ENCODE measurements around the gene CCNA2. TPM values are rescaled to one million over a fixed set of nuclear protein-coding genes. Genes with fewer than 3 reads are reported as not detected.
A peak's percentile ranks its signal among the peaks of the same experiment; 100 is the strongest.

CCNA2 gene
- total RNA-seq, 1 donor from 2014 or later = 8.2 TPM

GRCh38 chr4:121827853-121828252, 4.2 kb upstream of the CCNA2 start:
- no peaks in the 10 kb centered on the region for H3K9me3 Mint-ChIP-seq (ENCODE audit: low read depth)
- H3K4me1 Mint-ChIP-seq (ENCODE audit: low read depth) = peaks cover 7% of the 10 kb centered on the region
- no peak overlapping the region for H3K27ac Mint-ChIP-seq (ENCODE audit: unreplicated experiment)
- H3K4me3 Mint-ChIP-seq (ENCODE audit: unreplicated experiment) = no peak overlapping the region
- no peaks in the 10 kb centered on the region for H3K27me3 Mint-ChIP-seq (ENCODE audit: low read depth)
- H3K36me3 Mint-ChIP-seq (ENCODE audit: low read depth) = peaks cover 10% of the 10 kb centered on the region
- no peak for DNase-seq (ENCODE audit: low spot score)
- no peak for TF ChIP-seq CTCF (IDR thresholded peaks at IDR 0.05)

GRCh38 chr4:121824950-121825349, 1.3 kb upstream of the CCNA2 start:
- DNase-seq (ENCODE audit: low spot score) = no peak
- Mint-ChIP-seq H3K9me3 (ENCODE audit: low read depth) (no peaks in the 10 kb centered on the region), H3K4me1 (ENCODE audit: low read depth) (peaks cover 31% of the 10 kb centered on the region), H3K27ac (ENCODE audit: unreplicated experiment) (no peak overlapping the region), H3K27me3 (ENCODE audit: low read depth) (no peaks in the 10 kb centered on the region), H3K36me3 (ENCODE audit: low read depth) (peaks cover 4% of the 10 kb centered on the region), H3K4me3 (ENCODE audit: unreplicated experiment) (no peak overlapping the region)
- TF ChIP-seq CTCF (IDR thresholded peaks at IDR 0.05) = no peak

- Mint-ChIP-seq H3K4me1 (ENCODE audit: low read depth) (peaks cover 39% of the 10 kb centered on the region), H3K27me3 (ENCODE audit: low read depth) (no peaks in the 10 kb centered on the region), H3K4me3 (ENCODE audit: unreplicated experiment) (peak overlapping the region; percentile 93), H3K36me3 (ENCODE audit: low read depth) (peaks cover 4% of the 10 kb centered on the region), H3K27ac (ENCODE audit: unreplicated experiment) (peak overlapping the region; percentile 96), H3K9me3 (ENCODE audit: low read depth) (no peaks in the 10 kb centered on the region)
- DNase-seq (ENCODE audit: low spot score) = no peak
- TF ChIP-seq CTCF (IDR thresholded peaks at IDR 0.05) = no peak
Observed at GRCh38 chr4:121824171-121824527, 466 bp upstream of the CCNA2 start.

GRCh38 chr4:121822796-121823504, 733 bp downstream of the CCNA2 start:
- peak overlapping the region; percentile 96 for H3K27ac Mint-ChIP-seq (ENCODE audit: unreplicated experiment)
- H3K27me3 Mint-ChIP-seq (ENCODE audit: low read depth) = no peaks in the 10 kb centered on the region
- DNase-seq (ENCODE audit: low spot score) = no peak

GRCh38 chr4:121822047-121822446, 1.6 kb downstream of the CCNA2 start:
- no peaks in the 10 kb centered on the region for H3K27me3 Mint-ChIP-seq (ENCODE audit: low read depth)
- DNase-seq (ENCODE audit: low spot score) = no peak
- peaks cover 7% of the 10 kb centered on the region for H3K36me3 Mint-ChIP-seq (ENCODE audit: low read depth)
- no peaks in the 10 kb centered on the region for H3K9me3 Mint-ChIP-seq (ENCODE audit: low read depth)
- no peak for TF ChIP-seq CTCF (IDR thresholded peaks at IDR 0.05)
- peaks cover 51% of the 10 kb centered on the region for H3K4me1 Mint-ChIP-seq (ENCODE audit: low read depth)
- H3K4me3 Mint-ChIP-seq (ENCODE audit: unreplicated experiment) = peak overlapping the region; percentile 93
- peak overlapping the region; percentile 96 for H3K27ac Mint-ChIP-seq (ENCODE audit: unreplicated experiment)

More at GRCh38 chr4:121822796-121823504, 733 bp downstream of the CCNA2 start:
- peaks cover 8% of the 10 kb centered on the region for H3K36me3 Mint-ChIP-seq (ENCODE audit: low read depth)
- peak overlapping the region; percentile 93 for H3K4me3 Mint-ChIP-seq (ENCODE audit: unreplicated experiment)
- no peaks in the 10 kb centered on the region for H3K9me3 Mint-ChIP-seq (ENCODE audit: low read depth)
- H3K4me1 Mint-ChIP-seq (ENCODE audit: low read depth) = peaks cover 51% of the 10 kb centered on the region
- TF ChIP-seq CTCF (IDR thresholded peaks at IDR 0.05) = peak; percentile 59
